KMS-11 (cell line): ENCODE results near the gene TBC1D14.

Source experiments
- H2AFZ ChIP-seq: fragments of 200-600 bp; sonication (generic); 2 replicates; pipeline ENCODE4 v1.6.1; 2016; ENCODE audit warnings: antibody characterized with exemption, mixed run types, low read depth
- H3K27ac ChIP-seq: fragments of 200-600 bp; sonication (generic); 2 replicates; pipeline ENCODE4 v1.6.1; 2016; ENCODE audit warnings: mild to moderate bottlenecking, mixed run types
- H3K27me3 ChIP-seq: fragments of 200-600 bp; sonication (generic); 2 replicates; pipeline ENCODE4 v1.6.1; 2017; ENCODE audit warnings: mild to moderate bottlenecking, low read depth, mixed run types, moderate library complexity; ENCODE audit not compliant: insufficient read depth
- H3K36me3 ChIP-seq: fragments of 200-600 bp; sonication (generic); 2 replicates; pipeline ENCODE4 v1.6.1; 2017; ENCODE audit warnings: mild to moderate bottlenecking, mixed run types; ENCODE audit not compliant: insufficient read depth
- H3K4me1 ChIP-seq: fragments of 200-600 bp; sonication (generic); 2 replicates; pipeline ENCODE4 v1.6.1; 2016; ENCODE audit warnings: mild to moderate bottlenecking, low read depth, mixed run types; ENCODE audit not compliant: poor library complexity, severe bottlenecking
- H3K4me2 ChIP-seq: fragments of 200-600 bp; sonication (generic); 2 replicates; pipeline ENCODE4 v1.7.0; 2016; ENCODE audit warnings: mild to moderate bottlenecking, mixed run types
- H3K4me3 ChIP-seq: fragments of 200-600 bp; sonication (generic); IDR thresholded peaks from 2 replicates; pipeline ENCODE4 v1.6.1; 2017; ENCODE audit warnings: low read depth, low read length, mixed read lengths; ENCODE audit not compliant: insufficient read depth
- H3K79me2 ChIP-seq: fragments of 200-600 bp; sonication (generic); 2 replicates; pipeline ENCODE4 v1.6.1; 2016; ENCODE audit warnings: low read depth, mixed run types; ENCODE audit not compliant: insufficient read depth
- H3K9ac ChIP-seq: fragments of 200-600 bp; sonication (generic); 2 replicates; pipeline ENCODE4 v1.6.1; 2016; ENCODE audit warnings: mild to moderate bottlenecking, mixed run types
- H4K20me1 ChIP-seq: fragments of 200-600 bp; sonication (generic); 2 replicates; pipeline ENCODE4 v1.6.1; 2016; ENCODE audit warnings: mild to moderate bottlenecking, mixed run types; ENCODE audit not compliant: insufficient read depth
- CTCF ChIP-seq: fragments of 200-600 bp; sonication (generic); conservative IDR thresholded peaks from 2 replicates; pipeline ENCODE4 v1.6.1; 2017; ENCODE audit warnings: low read depth, mild to moderate bottlenecking, antibody characterized with exemption, low read length, moderate library complexity, mixed read lengths

The TBC1D14 gene

GRCh38 chr4:6960628-6961412, 51.2 kb downstream of the TBC1D14 start:
- Histone ChIP-seq H3K27ac (no peak overlapping the region), H3K4me3 (no peak overlapping the region), H2AFZ (no peak overlapping the region), H4K20me1 (no peaks in the 10 kb centered on the region), H3K4me2 (no peak overlapping the region), H3K36me3 (no peaks in the 10 kb centered on the region), H3K27me3 (no peaks in the 10 kb centered on the region), H3K79me2 (no peaks in the 10 kb centered on the region), H3K4me1 (no peaks in the 10 kb centered on the region), H3K9ac (no peak overlapping the region)
- no peak for TF ChIP-seq CTCF

- Histone ChIP-seq H3K4me1 (no peaks in the 10 kb centered on the region), H3K79me2 (no peaks in the 10 kb centered on the region), H4K20me1 (no peaks in the 10 kb centered on the region), H3K27ac (no peak overlapping the region), H2AFZ (no peak overlapping the region), H3K27me3 (no peaks in the 10 kb centered on the region), H3K4me2 (no peak overlapping the region), H3K36me3 (no peaks in the 10 kb centered on the region), H3K4me3 (no peak overlapping the region), H3K9ac (no peak overlapping the region)
- no peak for TF ChIP-seq CTCF
Measured at GRCh38 chr4:6961496-6962210, 52.0 kb downstream of the TBC1D14 start.

- H3K79me2 ChIP-seq: no peaks in the 10 kb centered on the region
- no peaks in the 10 kb centered on the region for H3K36me3 ChIP-seq
- TF ChIP-seq CTCF: no peak
- H2AFZ ChIP-seq: no peak overlapping the region
- H3K27me3 ChIP-seq: no peaks in the 10 kb centered on the region
- H4K20me1 ChIP-seq: no peaks in the 10 kb centered on the region
- H3K4me2 ChIP-seq: no peak overlapping the region
- H3K4me1 ChIP-seq: no peaks in the 10 kb centered on the region
- H3K27ac ChIP-seq: no peak overlapping the region
- no peak overlapping the region for H3K9ac ChIP-seq
- no peak overlapping the region for H3K4me3 ChIP-seq
Measured at GRCh38 chr4:6962211-6963041, 52.8 kb downstream of the TBC1D14 start.

GRCh38 chr4:6963139-6963611, 53.5 kb downstream of the TBC1D14 start:
- no peaks in the 10 kb centered on the region for H3K79me2 ChIP-seq
- H3K4me3 ChIP-seq: no peak overlapping the region
- no peaks in the 10 kb centered on the region for H4K20me1 ChIP-seq
- H3K27ac ChIP-seq: no peak overlapping the region
- H3K9ac ChIP-seq: no peak overlapping the region
- no peak overlapping the region for H3K4me2 ChIP-seq
- H3K36me3 ChIP-seq: no peaks in the 10 kb centered on the region
- H2AFZ ChIP-seq: no peak overlapping the region
- no peak for TF ChIP-seq CTCF
- no peaks in the 10 kb centered on the region for H3K4me1 ChIP-seq
- H3K27me3 ChIP-seq: no peaks in the 10 kb centered on the region
